Stimulated activated CD8-positive, alpha-beta memory T cell treated with anti-CD3 and anti-CD28 coated beads, Interleukin-7, amount 100 ng/mL, for 24 hours (primary cell): Measurements from ENCODE around the gene IL17RC.
"Not testable (repeated sequence)": the region's sequence is repeated elsewhere in the genome, so short reads cannot be mapped to it uniquely, and the experiment has no call there.

Source experiments
- DNase-seq: peaks from one replicate; pipeline ENCODE4 v3.0.0-alpha.2; 2020; ENCODE audit warnings: low read depth

IL17RC gene

DNA sequence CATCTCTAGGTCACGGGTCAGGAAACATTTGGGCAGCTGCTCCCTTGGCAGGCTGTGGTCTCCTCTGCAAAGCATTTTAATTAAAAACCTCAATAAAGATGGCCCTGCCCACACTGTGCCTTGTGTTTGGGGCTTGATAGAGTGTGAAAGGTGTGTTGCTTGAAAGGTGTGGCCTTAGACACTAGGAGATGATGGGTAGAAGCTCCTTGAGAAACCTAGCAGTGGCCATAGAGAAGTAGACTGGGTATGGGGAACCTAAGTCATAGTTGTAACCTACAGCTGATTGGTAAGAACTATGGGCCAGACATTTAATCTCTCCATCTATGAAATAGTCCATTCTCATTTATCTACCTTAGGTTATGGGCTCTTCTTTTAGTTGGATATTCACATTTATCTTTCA lies 23.2 kb upstream of the IL17RC start:
- no peak for DNase-seq

DNA sequence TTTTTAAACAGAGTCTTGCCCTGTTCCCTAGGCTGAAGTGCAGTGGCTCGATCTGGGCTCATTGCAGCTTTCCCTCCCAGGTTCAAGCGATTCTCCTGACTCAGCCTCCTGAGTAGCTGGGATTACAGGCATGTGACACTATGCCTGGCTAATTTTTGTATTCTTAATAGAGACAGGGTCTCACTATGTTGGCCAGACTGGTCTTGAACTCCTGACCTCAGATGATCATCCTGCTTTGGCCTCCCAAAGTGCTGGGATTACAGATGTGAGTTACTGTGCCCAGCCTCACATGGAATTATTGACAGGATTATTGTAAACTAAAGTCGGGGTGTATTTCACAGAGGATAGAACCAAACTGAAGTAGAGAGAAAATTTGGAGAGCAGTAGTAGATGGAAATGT lies 21.2 kb upstream of the IL17RC start:
- not testable (repeated sequence) for DNase-seq

DNA sequence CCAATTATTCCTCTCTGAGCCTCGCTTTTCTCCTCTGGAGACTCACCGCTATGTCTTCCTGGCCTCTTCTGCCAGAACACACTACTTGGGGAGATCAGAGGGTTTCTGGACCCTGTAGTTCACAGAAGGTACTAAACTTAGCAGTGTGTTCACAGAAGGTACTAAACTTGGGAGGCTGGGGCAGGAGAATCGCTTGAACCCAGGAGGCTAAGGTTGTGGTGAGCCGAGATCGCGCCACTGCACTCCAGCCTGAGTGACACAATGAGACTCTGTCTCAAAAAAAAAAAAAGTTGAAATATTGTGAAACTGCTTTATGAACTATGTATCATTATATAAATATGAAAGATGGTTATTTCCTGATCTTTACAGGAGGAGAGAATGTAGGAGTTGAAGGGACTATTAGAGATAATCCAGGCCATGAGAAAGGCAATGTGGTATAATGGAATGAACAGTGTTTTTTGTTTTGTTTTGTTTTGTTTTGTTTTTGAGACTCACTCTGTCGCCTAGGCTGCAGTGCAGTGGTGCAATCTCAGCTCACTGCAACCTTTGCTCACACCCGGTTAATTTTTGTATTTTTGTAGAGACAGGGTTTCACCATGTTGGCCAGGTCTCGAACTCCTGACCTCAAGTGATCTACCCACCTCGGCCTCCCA lies 20.0 kb upstream of the IL17RC start:
- not testable (repeated sequence) for DNase-seq

- no peak for DNase-seq
Observed at GRCh38 chr3:9897408-9898372, 19.2 kb upstream of the IL17RC start.

- no peak for DNase-seq
Observed at GRCh38 chr3:9898467-9899241, 18.2 kb upstream of the IL17RC start.

DNA sequence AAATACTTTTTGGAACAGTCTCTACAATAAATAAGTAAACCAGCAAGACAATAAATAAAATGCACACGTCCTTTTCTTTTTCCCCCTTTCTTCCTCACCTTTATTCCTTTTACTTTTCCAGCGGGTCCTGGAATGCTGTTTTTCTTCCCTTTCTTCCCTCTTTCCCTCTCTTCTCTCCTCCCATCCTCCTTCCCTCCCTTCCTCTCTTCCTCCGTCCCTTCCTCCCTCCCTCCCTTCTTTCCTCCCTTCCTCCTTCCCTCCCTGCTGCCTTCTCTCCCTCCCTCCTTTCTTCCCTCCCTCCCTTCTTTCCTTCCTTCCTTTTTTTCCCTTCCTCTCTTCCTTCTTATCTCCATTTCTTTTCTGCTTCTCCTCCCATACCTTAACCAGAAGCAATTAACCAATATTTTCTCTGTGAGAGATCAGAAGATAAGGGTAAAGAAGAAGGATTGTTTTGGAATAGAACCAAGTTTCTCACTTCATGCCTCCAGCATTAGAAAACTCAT lies 17.6 kb upstream of the IL17RC start:
- no peak for DNase-seq

- DNase-seq = not testable (repeated sequence)
Observed at GRCh38 chr3:9900965-9901415, 15.9 kb upstream of the IL17RC start.

- no peak for DNase-seq
Observed at GRCh38 chr3:9901967-9902366, 14.9 kb upstream of the IL17RC start.

- DNase-seq = no peak
Observed at GRCh38 chr3:9902372-9903237, 14.3 kb upstream of the IL17RC start, which contains the start of gene IL17RE. TSS of gene IL17RE (plus strand) at chr3:9902848. CDS start at chr3:9902933, 85 bp downstream.

- DNase-seq = no peak
Observed at GRCh38 chr3:9903238-9903624, 13.7 kb upstream of the IL17RC start.

DNA sequence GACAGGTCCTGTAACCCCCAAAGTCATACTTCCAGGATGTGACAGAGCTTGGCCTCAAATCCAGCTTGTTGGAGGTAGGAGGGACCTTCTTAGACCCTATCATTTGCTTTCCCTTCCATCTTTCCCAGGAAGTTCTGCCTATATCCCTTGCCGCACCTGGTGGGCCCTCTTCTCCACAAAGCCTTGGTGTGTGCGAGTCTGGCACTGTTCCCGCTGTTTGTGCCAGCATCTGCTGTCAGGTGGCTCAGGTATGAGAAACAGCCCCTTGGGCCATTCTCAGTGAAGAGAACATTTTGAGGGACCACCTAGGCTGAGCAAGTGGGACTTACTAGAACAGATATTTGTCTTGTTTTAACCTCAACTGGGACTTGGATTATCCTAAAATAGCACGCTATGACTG lies 13.0 kb upstream of the IL17RC start:
- no peak for DNase-seq

DNA sequence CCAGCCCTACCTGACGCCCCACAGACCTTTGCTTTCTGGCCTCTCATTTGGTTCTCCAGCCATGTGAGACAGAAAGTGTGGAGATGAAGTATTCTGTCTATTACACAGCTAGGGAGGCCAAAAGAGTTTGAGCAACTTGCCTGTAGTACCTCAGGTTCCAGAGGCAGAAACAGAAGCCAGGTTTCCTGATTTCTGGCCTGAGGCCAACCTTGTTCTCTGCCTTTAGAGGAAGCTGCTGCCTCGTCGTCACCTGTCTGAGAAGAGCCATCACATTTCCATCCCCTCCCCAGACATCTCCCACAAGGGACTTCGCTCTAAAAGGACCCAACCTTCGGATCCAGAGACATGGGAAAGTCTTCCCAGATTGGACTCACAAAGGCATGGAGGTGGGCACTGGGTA lies 10.4 kb upstream of the IL17RC start:
- DNase-seq = no peak

- no peak for DNase-seq
Observed at GRCh38 chr3:9908286-9908685, 8.6 kb upstream of the IL17RC start.

DNA sequence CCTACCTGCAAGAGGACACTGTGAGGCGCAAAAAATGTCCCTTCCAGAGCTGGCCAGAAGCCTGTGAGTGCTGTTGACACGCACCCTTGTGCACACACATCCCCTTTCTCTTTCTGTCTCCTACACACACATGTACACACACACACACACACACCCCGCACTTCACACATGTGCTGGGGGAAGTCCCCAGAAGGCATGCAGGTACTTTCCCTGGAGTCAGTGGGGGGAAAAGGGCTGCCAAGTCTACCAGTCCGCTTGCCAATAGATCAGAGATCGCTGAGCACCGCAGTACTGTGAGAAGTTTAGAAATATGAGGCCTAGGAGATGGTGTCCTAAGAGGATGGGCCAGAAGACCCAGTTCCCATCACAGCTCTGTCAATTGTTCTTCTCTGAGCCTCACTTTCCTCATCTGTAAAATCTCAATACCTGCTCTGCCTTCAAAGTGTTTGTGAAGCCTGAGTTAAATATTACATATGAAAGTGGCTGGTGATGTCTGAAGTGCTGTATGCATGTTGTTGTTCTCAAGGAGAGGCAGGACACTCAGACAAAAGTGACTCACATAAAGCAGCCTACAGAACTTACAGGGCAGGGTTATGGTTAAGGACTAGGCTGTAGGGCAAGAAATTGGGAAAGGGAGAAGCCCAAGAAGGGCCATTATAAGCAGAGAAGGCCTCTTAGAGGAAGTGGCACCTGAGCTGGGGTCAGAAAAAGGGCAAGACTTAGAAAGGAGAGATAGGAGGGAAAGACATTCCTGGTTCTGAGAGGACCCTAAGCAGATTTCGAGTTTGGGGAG lies 7.5 kb upstream of the IL17RC start:
- no peak for DNase-seq

DNA sequence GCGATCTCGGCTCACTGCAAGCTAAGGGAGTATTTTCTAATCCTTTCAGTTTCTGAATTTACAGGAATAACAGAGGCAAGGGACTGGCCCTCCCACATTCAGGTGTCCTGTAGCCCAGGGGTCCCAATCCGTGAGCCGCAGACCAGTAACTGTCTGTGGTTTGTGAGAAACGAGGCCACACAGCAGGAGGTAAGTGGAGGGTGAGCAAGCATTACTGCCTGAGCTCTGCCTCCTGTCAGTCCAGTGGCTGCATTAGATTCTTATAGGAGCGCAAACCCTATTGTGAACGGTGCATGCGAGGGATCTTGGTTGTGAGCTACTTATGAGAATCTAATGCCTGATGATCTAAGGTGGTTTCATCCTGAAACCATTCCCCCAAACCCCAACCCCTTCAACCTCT lies 5.0 kb upstream of the IL17RC start:
- no peak for DNase-seq

DNA sequence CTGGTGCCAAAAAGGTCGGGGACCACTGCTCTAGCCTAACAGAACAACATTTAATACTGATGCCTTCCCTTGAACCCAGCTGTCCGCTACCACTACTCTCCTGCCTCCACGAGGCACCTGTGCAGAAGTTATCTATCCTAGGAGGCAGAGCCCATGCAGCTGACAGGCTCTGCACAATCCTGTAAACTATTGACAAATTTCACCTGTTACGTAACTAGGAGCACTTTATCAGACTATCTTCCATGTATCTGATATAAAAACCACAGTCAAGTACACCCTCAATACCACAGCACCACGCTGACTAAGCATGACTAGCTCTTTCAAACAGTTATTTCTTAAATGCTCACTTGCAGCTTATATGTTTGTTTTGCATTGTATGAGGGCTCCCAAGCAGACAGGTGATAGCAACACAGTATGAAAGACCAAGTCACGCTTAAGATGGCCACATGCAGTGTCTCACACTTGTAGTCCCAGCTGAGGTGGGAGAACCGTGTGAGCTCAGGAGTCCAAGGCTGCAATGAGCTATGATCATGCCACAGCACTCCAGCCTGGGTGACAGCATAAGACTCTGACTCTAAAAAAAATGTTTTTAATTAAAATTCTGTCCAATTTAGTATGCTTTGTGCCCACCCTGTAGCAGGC lies 4.5 kb upstream of the IL17RC start:
- no peak for DNase-seq

DNA sequence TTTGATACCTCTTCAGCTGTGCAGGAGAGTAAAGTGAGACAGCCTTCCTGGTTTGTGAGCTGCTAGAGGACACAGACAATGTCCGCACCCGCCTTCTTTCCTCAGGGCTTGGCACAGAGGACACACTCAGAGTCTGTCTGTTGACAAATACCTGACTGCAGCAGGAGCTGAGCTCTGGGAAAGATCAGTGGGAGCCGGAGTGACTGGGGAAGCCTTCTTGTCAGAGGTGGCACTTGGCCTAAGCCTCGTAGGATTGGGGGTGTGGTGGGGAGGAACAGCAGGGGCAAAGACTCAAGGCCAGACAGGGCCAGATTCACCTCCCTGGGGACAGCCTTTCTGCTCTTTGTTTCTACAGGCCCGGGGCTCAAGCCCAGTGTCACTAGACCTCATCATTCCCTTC lies 3.3 kb upstream of the IL17RC start:
- DNase-seq = no peak

DNA sequence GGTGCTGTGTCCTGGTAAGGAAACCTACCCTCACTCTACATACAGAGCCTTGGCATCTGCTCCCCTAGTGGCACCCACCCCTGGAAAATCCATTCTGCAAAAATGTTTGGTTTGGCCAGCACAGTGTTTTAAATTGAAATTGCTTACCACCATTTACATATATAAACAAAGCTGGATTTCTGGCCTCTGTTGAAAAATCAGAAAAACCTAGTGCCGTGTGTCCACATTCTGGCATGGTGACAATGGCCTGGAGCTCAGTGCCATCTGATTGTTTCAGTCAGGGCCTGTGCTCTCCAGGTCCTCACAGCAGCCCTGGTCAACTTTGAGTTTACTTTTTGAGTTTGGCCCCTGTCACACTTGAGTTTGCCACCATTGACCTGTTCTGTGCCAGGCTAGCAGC lies 2.9 kb upstream of the IL17RC start:
- no peak for DNase-seq

DNA sequence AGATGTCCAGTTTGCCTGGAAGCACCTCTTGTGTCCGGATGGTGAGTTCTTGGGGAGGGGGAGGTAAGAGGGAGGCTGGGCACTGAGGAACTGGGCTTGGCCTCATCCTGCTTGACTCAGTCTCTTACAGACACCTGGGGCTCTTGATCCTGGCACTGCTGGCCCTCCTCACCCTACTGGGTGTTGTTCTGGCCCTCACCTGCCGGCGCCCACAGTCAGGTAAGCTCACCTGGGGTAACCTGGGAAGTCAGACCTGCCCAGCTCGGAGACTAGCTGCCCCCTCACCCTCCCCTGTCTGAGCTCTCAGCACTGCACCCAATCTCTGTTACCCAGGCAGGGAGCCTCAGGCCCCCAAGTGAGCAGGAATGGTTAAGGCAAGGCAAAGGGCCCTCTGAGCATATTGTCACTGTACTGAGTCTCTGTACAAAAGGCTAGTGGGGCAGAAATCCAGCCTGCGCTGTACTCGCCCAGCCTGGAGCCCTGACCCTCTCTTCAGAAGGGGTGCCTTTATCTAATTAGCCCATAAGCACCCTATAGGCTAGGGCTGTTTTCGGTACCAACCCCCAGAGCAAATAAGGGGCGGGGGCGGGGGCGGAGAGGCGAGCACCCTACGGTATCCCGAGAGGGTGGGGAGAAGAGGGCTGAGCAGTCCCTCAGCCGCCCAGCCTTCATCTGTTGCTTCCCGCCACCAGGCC lies 2.2 kb upstream of the IL17RC start:
- no peak for DNase-seq
